ENCODE measurements around the gene CD244.

DNA sequence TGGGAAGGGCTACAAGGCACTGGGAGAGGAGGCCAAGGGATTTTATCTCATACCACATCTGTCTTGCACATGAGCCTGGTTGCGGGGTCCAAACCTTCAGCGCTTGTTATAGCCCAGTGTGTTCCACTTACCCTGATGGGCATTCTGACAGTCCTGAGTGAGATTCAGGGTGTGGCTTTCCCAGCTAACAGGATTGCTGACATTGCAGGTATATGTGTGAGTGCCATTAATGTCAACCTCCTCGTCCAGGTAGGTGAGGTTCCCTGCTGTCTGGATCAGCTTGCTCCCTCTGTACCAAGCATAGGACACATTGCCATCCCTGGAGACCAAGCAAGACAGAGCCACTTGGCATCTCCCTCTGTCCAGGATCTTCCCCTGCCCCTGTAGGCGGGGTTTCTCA, 21.6 kb downstream of the CD244 start:
- TF ChIP-seq POLR2AphosphoS5 (IDR thresholded peaks at IDR 0.05) (no peak), CTCF (IDR thresholded peaks at IDR 0.05) (no peak)

All from stomach (tissue), 4 donors.